Suprapubic skin (tissue), 4 donors: ENCODE measurements around the gene ORAI2.

Experiments
- POLR2A ChIP-seq, 2 donors: fragments of 450-650 bp; IDR thresholded peaks; one replicate each; pipeline ENCODE4 v1.6.1; 2017; ENCODE audit warnings: antibody characterized with exemption in 2 of 2, mild to moderate bottlenecking in 2 of 2, moderate library complexity in 2 of 2
- POLR2AphosphoS5 ChIP-seq, 3 donors: sonication (generic); formaldehyde crosslinking; IDR thresholded peaks; one replicate each; pipeline ENCODE4 v1.6.1; 2017; ENCODE audit warnings: antibody characterized with exemption in 3 of 3
- TF ChIP-seq, protein P1 (sequence below), 2 donors: fragments of 200-600 bp in 1 of 2; fragments of 450-650 bp in 1 of 2; sonication (generic) in 1 of 2; IDR thresholded peaks; one replicate each; pipeline ENCODE4 v1.5.1; 2016 to 2019; ENCODE audit warnings: antibody characterized with exemption in 2 of 2, mild to moderate bottlenecking in 1 of 2, moderate library complexity in 1 of 2

DNA sequence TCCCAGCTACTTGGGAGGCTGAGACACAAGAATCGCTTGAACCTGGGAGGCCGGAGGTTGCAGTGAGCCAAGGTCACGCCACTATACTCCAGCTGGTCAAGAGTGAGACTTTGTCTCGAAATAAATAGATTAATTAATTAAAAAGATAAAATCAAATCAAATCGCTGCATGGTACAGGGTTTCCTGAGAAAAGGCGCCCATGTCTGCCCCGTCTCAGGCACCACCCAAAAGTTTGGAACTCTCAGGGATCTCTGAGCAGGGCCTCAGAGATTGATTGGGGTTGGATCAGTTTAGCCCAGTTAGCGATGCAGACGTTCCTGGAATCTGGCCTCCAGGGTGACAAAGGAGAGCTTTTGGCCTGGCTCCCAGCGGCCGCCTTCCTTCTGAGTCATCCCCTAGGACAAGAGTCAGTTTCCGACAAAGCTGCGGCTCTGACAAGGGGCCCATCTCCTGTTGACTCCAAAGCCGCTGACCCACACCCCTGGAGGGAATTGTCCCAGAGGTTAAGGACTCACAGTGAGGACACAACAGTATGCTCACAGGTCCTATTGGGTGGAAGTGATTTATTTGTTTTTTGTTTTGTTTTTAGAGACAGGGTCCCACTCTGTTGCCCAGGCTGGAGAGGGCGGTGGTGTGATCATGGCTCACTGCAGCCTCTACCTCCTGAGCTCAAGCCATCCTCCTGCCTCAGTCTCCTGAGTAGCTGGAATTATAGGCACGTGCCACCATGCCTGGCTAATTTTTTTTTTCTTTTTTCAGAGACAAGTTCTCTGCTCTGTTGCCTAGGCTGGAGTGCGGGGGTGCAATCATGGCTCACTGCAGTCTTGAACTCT is 6.8 kb downstream of the ORAI2 start:
- no peak for TF ChIP-seq POLR2A (IDR thresholded peaks at IDR 0.05)
- TF ChIP-seq, protein P1, sequence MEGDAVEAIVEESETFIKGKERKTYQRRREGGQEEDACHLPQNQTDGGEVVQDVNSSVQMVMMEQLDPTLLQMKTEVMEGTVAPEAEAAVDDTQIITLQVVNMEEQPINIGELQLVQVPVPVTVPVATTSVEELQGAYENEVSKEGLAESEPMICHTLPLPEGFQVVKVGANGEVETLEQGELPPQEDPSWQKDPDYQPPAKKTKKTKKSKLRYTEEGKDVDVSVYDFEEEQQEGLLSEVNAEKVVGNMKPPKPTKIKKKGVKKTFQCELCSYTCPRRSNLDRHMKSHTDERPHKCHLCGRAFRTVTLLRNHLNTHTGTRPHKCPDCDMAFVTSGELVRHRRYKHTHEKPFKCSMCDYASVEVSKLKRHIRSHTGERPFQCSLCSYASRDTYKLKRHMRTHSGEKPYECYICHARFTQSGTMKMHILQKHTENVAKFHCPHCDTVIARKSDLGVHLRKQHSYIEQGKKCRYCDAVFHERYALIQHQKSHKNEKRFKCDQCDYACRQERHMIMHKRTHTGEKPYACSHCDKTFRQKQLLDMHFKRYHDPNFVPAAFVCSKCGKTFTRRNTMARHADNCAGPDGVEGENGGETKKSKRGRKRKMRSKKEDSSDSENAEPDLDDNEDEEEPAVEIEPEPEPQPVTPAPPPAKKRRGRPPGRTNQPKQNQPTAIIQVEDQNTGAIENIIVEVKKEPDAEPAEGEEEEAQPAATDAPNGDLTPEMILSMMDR (IDR thresholded peaks at IDR 0.05): no peak
- TF ChIP-seq POLR2AphosphoS5 (IDR thresholded peaks at IDR 0.05): no peak
